GM21529 (cell line): ENCODE measurements around the gene SH3RF3.

Experiments
- ATAC-seq: cut with Tn5 transposase; IDR thresholded peaks from one replicate; pipeline ENCODE4 v1.9.1; 2021; ENCODE audit not compliant: unreplicated experiment

Gene SH3RF3

DNA sequence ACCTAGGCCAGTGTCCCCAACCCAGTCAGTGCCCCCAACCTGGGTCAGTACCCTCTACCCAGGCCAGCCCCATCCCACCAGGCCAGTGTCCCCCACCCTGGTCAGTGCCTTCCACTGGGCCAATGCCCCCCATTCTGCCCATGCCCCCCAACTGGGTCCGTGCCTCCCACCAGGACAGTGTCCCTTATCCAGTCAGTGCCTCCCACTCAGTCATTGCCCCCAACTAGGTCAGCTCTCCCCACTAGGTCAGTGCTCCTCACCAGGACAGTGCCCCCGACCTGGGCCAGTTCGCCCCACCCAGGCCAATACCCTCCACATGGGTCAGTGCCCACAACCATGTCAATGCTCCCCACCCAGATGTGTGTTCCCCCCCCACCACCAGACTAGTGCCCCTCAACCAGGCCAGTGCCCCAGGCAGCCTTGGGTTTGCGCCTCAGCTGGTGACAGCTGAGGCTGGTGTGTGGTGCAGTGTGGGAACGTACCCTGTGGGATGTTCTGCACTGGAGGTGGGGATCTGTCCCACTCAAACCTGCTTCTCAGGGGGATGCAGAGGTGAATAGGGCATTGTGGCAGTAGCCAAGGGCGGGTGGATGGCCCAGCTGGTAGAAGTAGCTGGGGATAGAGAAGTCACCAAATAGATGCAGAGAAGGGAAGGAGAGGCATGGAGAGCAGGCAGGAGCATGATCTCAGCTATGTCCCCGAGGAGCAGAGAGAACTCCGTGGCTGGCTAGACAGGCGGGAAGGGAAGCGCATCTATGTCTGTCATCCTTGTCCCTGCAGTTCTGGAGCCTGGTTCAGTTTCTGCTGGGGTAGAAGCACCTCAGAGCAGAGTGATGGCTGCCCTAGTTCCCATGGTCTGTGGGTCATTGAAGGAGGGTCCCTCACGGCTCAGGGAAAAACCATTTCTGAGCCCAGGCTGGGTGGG, 168.8 kb downstream of the SH3RF3 start:
- ATAC-seq = no peak

DNA sequence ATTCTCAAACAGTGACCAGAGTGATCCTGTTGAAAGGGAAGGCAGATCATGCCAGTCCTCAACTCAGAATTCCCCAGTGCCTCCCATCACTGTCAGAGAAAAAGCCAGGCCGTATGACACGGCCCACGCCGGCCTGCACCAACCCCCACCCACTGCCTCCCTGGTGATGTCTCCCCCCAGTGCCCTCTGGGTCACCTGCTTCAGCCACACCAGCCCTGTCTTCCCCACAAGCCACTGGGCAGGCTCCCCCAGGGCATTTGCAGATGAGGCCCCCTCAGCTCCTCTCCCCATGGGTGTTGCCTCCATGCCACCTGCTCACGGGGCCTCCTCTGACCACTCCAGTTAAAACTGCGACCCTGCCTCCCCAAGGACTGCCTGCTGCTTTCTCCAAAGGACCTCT, 169.8 kb downstream of the SH3RF3 start:
- no peak for ATAC-seq

DNA sequence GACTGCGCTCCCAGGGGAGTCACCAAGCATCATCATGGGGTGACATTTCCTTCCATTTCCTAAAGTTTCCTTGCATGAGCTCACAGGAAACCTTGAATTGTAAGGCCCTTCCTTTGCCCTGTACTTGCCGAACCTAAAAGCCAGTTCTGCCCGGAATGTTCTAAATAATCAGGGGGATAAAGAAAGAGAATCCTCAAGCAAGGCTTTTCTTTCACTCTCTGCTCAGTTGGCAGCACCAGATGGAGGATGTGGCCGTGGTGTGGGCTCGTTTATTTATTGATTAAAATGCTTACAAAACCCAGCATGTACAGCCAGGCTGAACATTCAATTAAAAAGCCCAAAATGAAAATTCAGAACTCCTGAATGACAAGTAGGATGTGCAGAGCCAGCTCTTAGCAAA, 170.5 kb downstream of the SH3RF3 start:
- ATAC-seq = no peak

DNA sequence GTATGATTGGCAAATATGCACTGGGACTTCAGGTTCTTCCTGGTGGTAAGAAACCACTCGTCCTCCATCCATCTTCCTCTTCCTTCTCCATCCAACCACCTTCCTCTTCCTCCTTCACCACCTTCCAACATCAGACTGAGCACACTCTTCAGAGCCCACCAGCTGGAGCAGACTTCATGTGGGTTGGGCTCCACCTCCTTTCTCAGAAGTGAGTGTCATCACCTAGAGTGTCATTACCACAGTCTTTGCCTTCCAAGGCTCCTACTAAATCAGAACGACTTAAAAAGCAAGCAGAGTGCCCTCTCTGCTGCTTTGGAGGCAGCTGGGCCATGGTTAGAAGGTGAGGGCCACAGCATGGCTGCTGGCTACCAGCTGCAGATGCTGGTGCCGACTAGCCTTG, 171.6 kb downstream of the SH3RF3 start:
- ATAC-seq = no peak

DNA sequence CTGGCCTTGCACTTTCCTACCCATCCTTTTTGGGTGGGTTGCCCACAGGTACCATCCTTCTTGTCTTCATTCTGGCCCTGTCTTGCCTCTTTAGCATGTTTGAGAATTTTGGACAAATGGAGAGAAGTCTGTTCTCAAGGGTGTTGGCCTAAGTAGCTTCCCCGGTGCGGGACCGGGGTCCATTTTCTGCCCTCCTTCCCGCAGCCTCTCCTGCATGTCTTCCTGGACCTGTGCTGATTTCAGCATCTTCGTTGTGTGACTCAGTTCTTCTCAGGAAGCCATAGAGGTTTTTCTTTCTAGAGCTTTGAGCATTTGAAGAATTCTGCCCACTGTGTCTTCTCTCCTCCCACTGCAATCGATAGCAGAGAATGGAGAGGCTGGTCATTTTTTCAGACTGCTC, 172.7 kb downstream of the SH3RF3 start:
- ATAC-seq = no peak

DNA sequence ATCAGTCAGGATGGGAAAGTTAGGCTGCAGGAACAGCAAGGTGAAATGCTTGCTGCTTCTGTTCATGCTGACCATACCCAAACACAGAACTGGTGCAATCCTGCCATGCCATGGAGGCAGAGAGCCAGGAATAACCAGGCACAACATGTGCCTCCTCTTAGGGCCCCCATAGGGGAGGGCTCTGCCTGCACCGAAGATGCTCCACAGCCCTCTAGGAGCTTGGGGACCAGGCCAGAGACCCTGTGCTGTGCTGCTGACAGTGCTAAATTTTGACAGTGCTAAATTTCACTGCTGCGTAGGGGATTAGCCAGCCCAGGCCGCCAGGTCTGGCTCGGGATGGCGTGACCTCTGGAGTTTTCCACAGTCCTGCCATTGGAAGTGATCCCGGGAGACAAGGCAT, 173.3 kb downstream of the SH3RF3 start:
- no peak for ATAC-seq

DNA sequence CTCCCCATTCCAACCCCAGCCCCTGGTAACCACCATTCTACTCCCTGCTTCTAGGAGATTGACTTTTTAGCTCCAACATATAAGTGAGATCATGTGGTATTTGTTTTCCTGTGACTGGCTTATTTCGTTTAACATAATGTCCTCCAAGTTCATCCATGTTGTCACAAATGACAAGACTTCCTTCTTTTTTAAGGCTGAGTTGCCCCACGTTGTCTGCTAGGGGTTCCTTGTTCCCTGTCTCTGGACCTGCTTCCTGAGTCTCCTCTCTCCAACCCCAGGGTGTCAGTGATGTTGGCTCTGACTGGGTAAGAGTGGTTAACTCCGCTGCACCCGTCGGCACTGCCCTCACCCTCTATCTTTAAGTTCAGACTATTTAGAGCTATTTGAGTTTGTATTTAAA, 175.2 kb downstream of the SH3RF3 start:
- ATAC-seq = no peak

DNA sequence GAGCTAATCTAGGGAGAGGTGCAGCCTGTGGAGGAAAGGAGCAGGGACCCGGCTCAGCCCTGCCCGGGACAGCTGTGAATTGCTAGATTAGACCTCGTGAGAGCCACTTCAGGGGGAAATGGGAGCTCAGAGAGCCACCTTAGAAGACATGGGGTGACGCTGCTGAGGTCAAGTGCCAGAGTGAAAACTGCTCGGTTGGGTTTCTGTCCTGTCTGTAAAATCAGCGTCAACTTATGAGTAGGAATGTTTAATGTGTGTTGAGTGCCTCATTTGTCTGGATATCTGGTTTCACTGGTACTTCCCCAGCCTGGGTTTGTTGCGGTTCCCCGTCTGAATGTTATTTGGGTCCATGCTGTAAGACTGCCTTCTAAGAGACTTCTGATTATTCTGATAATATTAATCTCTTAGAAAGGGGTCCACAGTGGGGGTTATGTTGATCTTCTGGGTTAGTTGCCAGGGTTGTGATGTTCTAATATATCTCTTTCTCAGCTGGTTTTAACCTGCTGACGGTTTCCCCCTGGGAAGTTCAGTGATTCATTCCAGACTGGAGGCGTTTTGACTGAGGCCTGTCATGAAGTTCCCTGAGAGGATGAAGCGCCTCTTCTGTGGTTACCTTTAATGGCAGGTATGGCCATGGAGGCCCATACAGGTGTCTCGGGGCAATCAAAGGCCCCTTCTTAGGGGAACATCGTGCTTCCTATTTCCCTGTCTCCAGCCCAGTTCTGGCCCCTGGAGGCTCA, 175.9 kb downstream of the SH3RF3 start:
- ATAC-seq = no peak

DNA sequence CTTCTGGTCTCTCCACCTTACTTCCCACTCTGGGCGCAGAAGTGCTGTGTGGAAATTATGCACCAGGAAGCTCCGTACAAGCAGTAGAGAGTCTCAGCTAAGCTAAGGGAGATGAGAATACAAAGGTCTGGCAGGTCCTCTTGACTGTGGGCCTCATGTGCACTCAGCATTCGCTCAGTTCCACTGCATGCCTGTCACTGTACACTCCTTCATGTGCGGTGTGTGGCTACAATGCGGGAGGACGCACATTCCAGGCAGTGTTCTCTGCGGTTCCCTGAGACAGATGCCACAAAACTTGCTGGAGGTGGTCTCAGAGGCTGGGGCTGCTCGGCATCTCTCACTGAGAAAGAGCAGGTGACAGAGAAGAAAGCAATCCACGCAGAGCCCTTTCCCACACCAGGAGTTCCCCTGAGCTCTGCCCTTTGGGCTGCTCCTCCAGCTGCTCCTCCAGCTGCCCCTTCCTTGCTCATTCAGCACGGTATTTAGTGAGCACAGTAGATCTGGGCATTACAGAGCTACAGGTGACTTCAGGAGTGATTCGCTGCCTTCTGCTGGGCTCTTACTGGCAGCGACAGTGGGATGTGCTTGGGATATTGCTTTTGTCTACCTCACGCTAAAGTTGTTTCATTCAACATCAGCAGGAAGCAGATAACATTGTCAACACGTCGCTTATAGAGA, 176.6 kb downstream of the SH3RF3 start:
- no peak for ATAC-seq

DNA sequence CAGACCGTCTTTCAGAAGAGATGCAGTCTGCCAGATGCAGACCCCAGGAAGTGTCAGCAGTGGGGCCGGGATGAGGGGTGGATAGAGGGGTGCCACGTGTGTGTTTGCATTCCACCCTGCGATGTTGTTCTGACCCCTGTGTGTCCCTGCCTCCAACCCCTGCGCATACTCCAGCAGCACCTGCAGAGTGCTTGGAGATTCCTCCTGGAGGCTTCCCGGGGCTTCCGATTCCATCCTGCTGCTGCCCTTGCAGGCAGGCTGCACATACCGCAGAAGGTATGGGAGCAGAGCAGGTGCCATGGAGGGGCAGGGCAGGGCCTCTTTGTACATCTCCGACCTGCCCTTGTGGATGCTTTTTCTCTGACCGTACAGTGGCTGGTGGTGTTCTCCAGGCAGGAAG, 177.2 kb downstream of the SH3RF3 start:
- ATAC-seq = no peak

DNA sequence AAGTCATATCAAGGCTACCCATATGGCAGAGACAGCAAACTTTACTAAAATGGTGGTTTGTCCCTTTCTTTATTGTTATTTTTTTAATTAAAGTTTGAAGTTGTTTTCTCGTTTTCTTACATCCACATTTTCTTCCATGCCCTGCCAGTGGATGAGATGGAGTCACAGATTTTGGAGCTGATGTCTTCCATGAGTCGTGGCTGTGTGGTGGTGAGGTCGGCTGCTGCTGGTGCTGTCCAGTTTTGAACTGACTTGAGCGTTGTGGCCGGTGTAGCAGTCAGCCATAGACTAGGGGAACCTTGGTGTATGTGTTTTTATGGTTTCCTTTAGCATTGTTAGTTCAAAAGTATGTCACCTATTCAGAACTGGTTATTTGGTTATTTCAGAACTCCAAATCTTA, 182.8 kb downstream of the SH3RF3 start:
- no peak for ATAC-seq

DNA sequence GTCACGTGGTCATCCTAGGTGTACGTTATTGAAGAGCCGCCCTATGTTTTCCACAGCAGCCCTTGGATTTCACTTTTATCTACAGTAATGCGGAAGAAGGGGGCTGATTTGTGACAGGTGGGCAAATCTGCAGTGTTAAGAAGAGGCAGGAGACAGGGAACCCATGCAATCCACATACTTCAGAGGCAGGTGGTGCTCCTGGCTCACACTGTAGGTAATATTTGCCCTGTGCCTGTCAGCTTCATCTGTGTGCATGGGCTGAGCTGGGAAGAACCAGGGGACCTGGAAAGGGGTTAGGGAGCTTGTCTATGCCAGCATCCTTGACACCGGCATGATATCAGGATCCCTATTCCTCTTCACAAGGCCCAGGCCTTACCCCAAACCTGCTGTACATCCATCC, 183.9 kb downstream of the SH3RF3 start:
- no peak for ATAC-seq

DNA sequence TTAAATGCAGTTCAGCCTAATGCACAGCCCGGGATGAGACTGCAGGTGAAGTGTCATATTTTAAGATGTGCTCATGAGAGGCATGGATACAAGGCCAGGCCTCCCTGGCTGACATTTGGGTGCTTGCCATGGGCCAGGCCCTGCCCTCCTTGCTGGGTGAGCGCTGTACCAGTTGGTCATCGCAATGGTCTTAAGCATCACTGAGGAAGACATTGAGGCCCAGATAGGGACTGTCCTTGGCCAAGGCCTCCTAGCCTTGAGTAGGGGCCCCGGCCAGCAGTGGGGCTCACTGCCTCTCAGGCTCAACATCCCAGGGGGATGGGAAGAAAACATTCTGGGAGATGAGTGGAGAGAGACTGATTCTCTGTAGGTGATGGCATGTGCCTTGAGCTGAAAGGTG, 184.3 kb downstream of the SH3RF3 start:
- no peak for ATAC-seq

DNA sequence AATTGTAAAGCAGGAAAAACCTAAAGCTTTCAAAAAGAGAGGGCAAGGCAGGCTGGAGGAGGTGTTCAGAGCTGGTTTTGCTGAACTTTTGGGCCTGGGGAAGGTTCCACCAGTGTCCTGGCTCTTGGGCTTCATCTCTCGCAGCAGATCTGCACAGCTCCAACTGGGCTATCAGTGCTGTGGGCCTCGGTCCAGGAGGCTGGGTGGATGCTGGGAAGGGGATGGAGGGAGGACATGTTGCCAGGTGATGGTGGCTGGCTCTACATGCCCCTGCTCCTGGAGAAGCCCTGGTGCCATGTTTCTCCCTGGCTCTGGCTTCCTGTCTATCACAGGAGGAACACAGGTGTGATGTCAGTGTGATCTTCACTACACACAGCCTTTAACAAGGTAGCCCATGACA, 187.1 kb downstream of the SH3RF3 start:
- ATAC-seq = no peak

DNA sequence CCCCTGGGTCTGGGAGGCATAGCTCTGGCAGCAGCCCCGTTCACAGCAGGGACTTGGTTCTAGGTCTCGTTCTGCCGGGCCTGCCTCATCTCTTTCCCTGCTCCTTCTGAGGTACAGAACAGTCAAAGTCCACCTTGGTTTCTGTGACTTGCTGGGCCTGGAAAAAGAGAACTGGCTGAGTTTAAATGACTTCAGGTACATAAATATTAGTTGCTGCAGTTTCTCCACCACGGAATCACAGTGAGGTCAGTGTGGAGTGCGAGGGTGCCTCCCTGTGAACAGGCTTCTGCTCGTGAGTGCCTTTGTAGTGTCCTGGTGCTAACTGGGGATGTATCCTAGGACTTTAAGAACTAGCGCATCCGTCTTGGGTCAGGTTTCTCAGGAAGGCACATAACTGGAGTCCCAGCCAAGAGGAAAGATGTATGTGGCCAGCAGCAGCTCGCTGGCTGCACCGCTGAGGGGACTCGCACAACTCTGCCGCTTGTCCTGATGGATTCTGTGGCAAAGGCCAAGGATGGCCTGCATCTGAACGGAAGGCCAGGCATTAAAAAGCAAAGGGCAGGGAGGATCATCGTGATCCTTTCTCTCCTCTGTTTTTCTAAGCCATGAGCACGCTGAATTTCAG, 188.6 kb downstream of the SH3RF3 start:
- ATAC-seq = no peak

DNA sequence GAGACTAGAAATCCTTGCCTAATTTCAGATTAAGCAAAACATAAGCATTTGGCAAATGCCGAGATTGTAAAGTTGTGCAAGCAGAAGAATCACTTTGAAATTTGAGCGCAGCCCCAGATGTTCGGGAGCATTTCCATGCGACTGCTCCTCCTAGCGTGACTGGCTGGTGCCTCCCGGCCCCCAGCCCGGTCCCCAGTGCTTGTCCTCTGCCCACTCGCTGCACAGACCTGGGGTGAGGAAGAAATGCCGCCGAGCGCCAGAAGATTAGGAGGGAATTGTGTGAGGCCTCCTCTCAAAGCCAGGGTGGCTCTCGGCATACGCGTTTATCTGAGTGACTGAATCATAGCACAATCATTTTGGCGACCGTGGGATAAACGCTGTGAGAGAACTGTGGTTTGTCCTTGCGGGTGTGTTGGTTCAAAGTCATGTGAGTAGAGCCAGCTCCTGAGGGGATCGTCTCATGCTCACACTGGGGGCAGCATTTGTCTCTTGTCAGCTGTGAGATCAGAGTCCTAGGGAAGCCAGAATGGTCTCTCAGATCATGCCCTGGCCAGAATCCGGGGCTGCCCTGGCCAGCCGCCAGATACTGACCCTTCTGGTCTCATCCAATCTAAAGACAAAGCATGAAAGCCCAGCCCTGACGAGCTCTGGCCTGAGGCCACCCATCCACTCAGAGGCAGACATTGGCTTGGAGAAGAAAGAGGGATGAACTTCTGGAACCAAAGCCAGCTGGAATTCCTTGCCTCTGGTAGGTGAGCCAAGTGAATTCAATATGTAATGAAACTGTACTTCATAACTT, 189.3 kb downstream of the SH3RF3 start:
- no peak for ATAC-seq

DNA sequence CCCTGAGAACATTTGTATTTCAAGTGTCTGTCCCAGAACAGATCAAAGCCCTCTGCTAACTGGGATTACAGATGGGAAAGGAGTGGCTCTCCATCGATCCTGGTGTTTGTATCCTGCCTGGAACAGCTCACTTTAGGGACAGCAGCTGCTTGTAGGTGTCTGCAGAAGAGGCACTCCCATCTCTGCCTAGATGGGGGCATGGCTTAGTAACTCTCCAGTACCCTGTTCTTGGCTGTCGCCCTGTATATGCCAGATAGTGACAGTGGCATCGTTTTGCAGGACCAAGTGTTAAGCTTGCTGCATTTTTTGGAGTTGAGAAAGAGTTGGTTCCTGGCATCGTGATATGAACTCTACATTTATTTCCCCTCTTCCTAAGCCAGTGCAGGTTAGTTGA, 189.9 kb downstream of the SH3RF3 start:
- ATAC-seq = no peak

DNA sequence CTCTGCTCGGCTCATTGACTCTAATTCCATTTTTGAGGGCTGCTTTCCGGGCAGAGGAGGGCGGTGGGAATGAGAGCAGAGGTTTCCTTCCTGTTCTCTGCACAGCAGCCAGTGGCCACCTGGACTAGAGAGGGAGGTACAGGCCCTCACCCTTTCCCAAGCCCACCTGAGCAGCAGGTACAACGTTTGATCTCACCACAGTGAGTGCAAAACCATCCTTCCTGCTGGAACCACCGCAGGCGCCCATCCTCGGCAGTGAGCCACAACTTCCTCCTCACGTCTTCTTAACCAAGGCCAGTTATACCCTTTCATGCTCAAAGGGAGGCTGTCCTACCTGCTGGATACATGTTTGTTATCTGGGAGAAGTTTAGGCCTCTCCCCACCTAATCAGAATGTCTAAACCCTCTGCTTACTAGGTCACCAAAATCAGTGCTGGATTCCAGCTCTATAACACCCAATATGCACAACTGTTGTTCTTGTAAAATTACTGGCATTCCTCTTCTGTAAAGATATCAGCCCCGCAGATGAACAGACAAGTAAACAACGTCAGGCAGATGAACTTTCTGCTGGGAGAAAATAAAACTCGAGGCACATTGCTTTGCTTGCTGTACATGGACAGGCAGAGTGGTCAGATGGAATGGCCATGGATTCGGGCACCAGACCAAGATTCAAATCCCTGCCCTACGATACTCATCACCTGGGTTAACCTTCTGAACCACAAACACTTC, 191.4 kb downstream of the SH3RF3 start:
- no peak for ATAC-seq

DNA sequence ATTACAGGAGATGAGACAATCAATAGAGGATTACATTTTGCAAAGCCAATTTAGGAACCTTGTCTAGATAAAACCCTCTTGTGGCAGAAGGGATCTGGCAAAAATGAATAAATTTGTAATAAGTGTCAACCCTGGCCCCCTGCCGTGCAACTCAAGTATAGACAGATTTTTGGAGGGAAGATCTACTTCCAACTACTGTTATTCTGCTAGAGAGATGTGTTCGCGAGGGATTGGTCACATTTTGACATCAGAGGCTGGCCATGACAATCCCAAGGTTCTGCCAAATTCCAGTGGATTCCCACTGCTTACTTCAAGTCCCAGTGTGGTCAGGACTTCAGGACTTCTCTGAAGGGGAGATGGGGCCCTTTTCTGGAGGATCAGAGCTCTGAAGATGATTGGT, 192.6 kb downstream of the SH3RF3 start:
- no peak for ATAC-seq

DNA sequence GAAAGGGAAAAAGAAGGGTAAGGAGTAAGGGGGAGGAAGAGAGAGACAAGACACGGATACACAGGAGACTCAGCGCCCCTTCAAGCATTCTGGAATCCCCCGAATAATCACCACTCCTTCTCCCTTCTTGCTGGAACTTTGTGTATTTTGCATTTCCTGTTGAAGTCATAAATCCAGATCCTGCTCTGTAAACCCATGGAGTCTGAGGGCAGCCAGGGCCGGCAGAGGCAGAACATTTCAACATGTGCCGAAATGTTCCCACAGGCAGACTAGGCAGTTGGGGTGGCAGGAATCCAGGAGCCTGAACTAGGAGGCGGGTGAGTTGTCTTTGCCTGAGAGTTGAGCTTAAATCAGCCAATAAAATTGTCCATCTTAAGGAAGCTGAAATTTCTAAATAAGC, 193.1 kb downstream of the SH3RF3 start:
- no peak for ATAC-seq
